ENCODE results near the gene MCHR1.

GRCh38 chr22:40703736-40704135, 24.5 kb downstream of the MCHR1 start:
- TF ChIP-seq CTCF (IDR thresholded peaks at IDR 0.05) = no peak
- TF ChIP-seq POLR2A (IDR thresholded peaks at IDR 0.05) = no peak
